ENCODE results near the gene NDUFV2. TPM values are rescaled to one million over a fixed set of nuclear protein-coding genes. Genes with fewer than 3 reads are reported as not detected.

Gene NDUFV2
- total RNA-seq, 4 donors from 2014 or later, result 96.5 to 150 (median 110) TPM

- H3K4me1 ChIP-seq, result peaks cover 0 to 21% (median 0%) of the 10 kb centered on the region in 3 donors
- intact Hi-C loops (cut with DNase I), result no loop called here
- H3K9me3 ChIP-seq, result no peaks in the 10 kb centered on the region
- WGBS, 2 donors, result 70 to 77% methylated on average over 3 of the region's 3 CpGs
- no peak for DNase-seq
- TF ChIP-seq CTCF (IDR thresholded peaks at IDR 0.05), result no peak
- no peak for TF ChIP-seq POLR2A (IDR thresholded peaks at IDR 0.05)
- H3K27ac ChIP-seq, result peak overlapping the region in 1 of 4 donors; percentile 32
- H3K36me3 ChIP-seq, result peaks cover 15 to 100% (median 33%) of the 10 kb centered on the region in 3 donors
- H3K4me3 ChIP-seq, result no peak overlapping the region
- H3K27me3 ChIP-seq, result no peaks in the 10 kb centered on the region
Measured at GRCh38 chr18:9126337-9126736, 23.8 kb downstream of the NDUFV2 start.

GRCh38 chr18:9130195-9130594 is 27.7 kb downstream of the NDUFV2 start:
- Histone ChIP-seq H3K27me3 (no peaks in the 10 kb centered on the region), H3K36me3 (peaks cover 15 to 92% (median 23%) of the 10 kb centered on the region in 3 donors), H3K27ac (no peak overlapping the region), H3K9me3 (no peaks in the 10 kb centered on the region), H3K4me1 (peaks cover 3 to 34% (median 18%) of the 10 kb centered on the region in 3 donors), H3K4me3 (no peak overlapping the region)
- WGBS, 2 donors, result 73 to 85% methylated on average over 4 of the region's 4 CpGs
- TF ChIP-seq POLR2A (IDR thresholded peaks at IDR 0.05) (no peak), CTCF (IDR thresholded peaks at IDR 0.05) (no peak)
- no peak for DNase-seq
- intact Hi-C loops (cut with DNase I), result no loop called here

- TF ChIP-seq POLR2A (IDR thresholded peaks at IDR 0.05) (no peak), CTCF (IDR thresholded peaks at IDR 0.05) (no peak)
- Histone ChIP-seq H3K9me3 (no peaks in the 10 kb centered on the region), H3K27ac (peak overlapping the region in 1 of 4 donors; percentile 1), H3K4me1 (peaks cover 9 to 41% (median 24%) of the 10 kb centered on the region in 3 donors), H3K4me3 (no peak overlapping the region), H3K36me3 (peaks cover 15 to 86% (median 23%) of the 10 kb centered on the region in 3 donors), H3K27me3 (no peaks in the 10 kb centered on the region)
- DNase-seq, result no peak
- 54 to 69% methylated on average over 2 of the region's 2 CpGs for WGBS, 2 donors
- intact Hi-C loops (cut with DNase I), result no loop called here
Measured at GRCh38 chr18:9130806-9131205, 28.3 kb downstream of the NDUFV2 start.

- intact Hi-C loops (cut with DNase I), result no loop called here
- Histone ChIP-seq H3K9me3 (no peaks in the 10 kb centered on the region), H3K36me3 (peaks cover 5 to 68% (median 15%) of the 10 kb centered on the region in 3 donors), H3K27me3 (no peaks in the 10 kb centered on the region), H3K4me1 (peaks cover 9 to 42% (median 25%) of the 10 kb centered on the region in 3 donors), H3K4me3 (no peak overlapping the region), H3K27ac (peak overlapping the region in 3 of 4 donors; percentile 15 to 95 (median 49))
- TF ChIP-seq CTCF (IDR thresholded peaks at IDR 0.05) (no peak), POLR2A (IDR thresholded peaks at IDR 0.05) (no peak)
- no peak for DNase-seq
- WGBS, 2 donors, result 88 to 99% methylated on average over 4 of the region's 4 CpGs
Measured at GRCh38 chr18:9132628-9133027, 30.1 kb downstream of the NDUFV2 start.

GRCh38 chr18:9133225-9133624 is 30.7 kb downstream of the NDUFV2 start:
- intact Hi-C loops (cut with DNase I), result no loop called here
- H3K27ac ChIP-seq, result peak overlapping the region; percentile 15 to 95 (median 45)
- peaks cover 3 to 62% (median 10%) of the 10 kb centered on the region in 3 donors for H3K36me3 ChIP-seq

More at GRCh38 chr18:9133225-9133624, 30.7 kb downstream of the NDUFV2 start:
- peaks cover 9 to 46% (median 25%) of the 10 kb centered on the region in 3 donors for H3K4me1 ChIP-seq
- H3K9me3 ChIP-seq, result no peaks in the 10 kb centered on the region
- no peaks in the 10 kb centered on the region for H3K27me3 ChIP-seq
- DNase-seq, result no peak
- TF ChIP-seq CTCF (IDR thresholded peaks at IDR 0.05) (no peak), POLR2A (IDR thresholded peaks at IDR 0.05) (no peak)
- 68 to 71% methylated on average over 2 of the region's 2 CpGs for WGBS, 2 donors
- no peak overlapping the region for H3K4me3 ChIP-seq

Data from esophagus squamous epithelium (tissue), 5 donors.